ENCODE data around the gene ABCA12.

DNA sequence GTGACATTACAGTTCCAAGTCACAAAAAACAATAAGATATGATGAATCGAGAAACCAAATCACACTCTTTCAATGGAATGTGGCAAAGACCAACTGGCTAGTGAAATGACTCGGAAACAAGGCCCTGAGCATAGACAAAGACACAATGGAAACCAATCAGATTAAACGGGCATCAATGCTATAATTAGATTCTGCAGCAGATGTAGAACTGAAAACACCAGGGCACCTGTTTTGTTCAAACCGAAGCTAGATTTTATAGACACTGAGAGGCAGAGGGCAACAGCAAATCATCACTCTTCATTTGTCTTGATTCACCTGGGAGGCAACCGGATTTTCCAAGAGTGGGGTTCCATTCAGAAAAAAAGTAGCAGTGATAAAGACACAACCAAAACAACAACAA, 236.1 kb downstream of the ABCA12 start:
- TF ChIP-seq, protein P1, sequence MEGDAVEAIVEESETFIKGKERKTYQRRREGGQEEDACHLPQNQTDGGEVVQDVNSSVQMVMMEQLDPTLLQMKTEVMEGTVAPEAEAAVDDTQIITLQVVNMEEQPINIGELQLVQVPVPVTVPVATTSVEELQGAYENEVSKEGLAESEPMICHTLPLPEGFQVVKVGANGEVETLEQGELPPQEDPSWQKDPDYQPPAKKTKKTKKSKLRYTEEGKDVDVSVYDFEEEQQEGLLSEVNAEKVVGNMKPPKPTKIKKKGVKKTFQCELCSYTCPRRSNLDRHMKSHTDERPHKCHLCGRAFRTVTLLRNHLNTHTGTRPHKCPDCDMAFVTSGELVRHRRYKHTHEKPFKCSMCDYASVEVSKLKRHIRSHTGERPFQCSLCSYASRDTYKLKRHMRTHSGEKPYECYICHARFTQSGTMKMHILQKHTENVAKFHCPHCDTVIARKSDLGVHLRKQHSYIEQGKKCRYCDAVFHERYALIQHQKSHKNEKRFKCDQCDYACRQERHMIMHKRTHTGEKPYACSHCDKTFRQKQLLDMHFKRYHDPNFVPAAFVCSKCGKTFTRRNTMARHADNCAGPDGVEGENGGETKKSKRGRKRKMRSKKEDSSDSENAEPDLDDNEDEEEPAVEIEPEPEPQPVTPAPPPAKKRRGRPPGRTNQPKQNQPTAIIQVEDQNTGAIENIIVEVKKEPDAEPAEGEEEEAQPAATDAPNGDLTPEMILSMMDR (IDR thresholded peaks at IDR 0.05): no peak
- TF ChIP-seq EZH2phosphoT487 (IDR thresholded peaks at IDR 0.05): peak; percentile 29
- no peak for TF ChIP-seq EZH2 (IDR thresholded peaks at IDR 0.05)
